Caco-2 (cell line): ENCODE results near the gene TDRD9. TPM values are rescaled to one million over a fixed set of nuclear protein-coding genes. Genes with fewer than 3 reads are reported as not detected.

Experiments used
- BruUV-seq: library from RNA; stranded (reverse); fragments of 400-500 nt; replicated peaks from 2 replicates; lab custom pipeline; 2021; lab: Mats Ljungman, UMichigan
- CTCF ChIA-PET: fragments of 300-600 bp; sonication (Branson Sonifier 250); formaldehyde crosslinking; loops from one replicate; lab custom pipeline; 2022; ENCODE audit warnings: antibody characterized with exemption; lab: Charles Lee
- POLR2A ChIA-PET: fragments of 300-600 bp; sonication (Branson Sonifier 250); formaldehyde crosslinking; loops from one replicate; lab custom pipeline; 2022; ENCODE audit warnings: antibody characterized with exemption; lab: Charles Lee
- DNase-seq, 2 experiments: peaks; one replicate each; pipeline versions ENCODE4 v3.0.0 to v3.0.0-alpha.2; 2020 to 2022
- H3K27me3 ChIP-seq: replicated peaks from 2 replicates; pipeline ENCODE4 v1.6.0; 2011; ENCODE audit warnings: low read length; ENCODE audit not compliant: control insufficient read depth, insufficient read depth
- H3K36me3 ChIP-seq: 2 replicates; pipeline ENCODE4 v1.5.1; 2011; ENCODE audit warnings: low read length; ENCODE audit not compliant: control insufficient read depth, insufficient read depth
- H3K4me1 ChIP-seq: fragments of 250-450 bp; sonication (Bioruptor Pico); 2 replicates; pipeline ENCODE4 v1.5.1; 2020; ENCODE audit warnings: mild to moderate bottlenecking
- H3K4me3 ChIP-seq: 2 replicates; pipeline ENCODE4 v1.5.1; 2011; ENCODE audit warnings: low read depth, mild to moderate bottlenecking, control low read depth, low read length
- H3K9me3 ChIP-seq: fragments of 250-450 bp; sonication (Bioruptor Pico); 2 replicates; pipeline ENCODE4 v1.5.1; 2020; ENCODE audit warnings: mild to moderate bottlenecking, moderate library complexity
- H3K27ac Mint-ChIP-seq: one replicate; pipeline ENCODE4 v1.8.0; 2022; ENCODE audit warnings: mixed read lengths; ENCODE audit not compliant: unreplicated experiment
- H3K27me3 Mint-ChIP-seq: one replicate; pipeline ENCODE4 v1.8.0; 2022; ENCODE audit warnings: mixed read lengths; ENCODE audit not compliant: insufficient read depth, unreplicated experiment
- H3K36me3 Mint-ChIP-seq: one replicate; pipeline ENCODE4 v1.8.0; 2022; ENCODE audit warnings: mild to moderate bottlenecking, mixed read lengths; ENCODE audit not compliant: insufficient read depth, unreplicated experiment
- H3K4me1 Mint-ChIP-seq: one replicate; pipeline ENCODE4 v1.8.0; 2022; ENCODE audit warnings: low read depth, mixed read lengths; ENCODE audit not compliant: unreplicated experiment
- H3K4me3 Mint-ChIP-seq: one replicate; pipeline ENCODE4 v1.8.0; 2022; ENCODE audit warnings: mild to moderate bottlenecking, moderate library complexity, mixed read lengths; ENCODE audit not compliant: unreplicated experiment
- H3K9me3 Mint-ChIP-seq: one replicate; pipeline ENCODE4 v1.8.0; 2022; ENCODE audit warnings: mixed read lengths; ENCODE audit not compliant: unreplicated experiment
- intact Hi-C: fragments of 100-400 bp; cut with micrococcal nuclease; formaldehyde crosslinking; loops from one replicate; pipeline ENCODE4 v1.10.0; 2022; ENCODE audit not compliant: unreplicated experiment
- total RNA-seq: library from RNA; stranded (reverse); gene quantifications from 2 replicates; pipeline ENCODE4 v1.2.3, GENCODE V29; 2022
- TF ChIP-seq, protein P1 (sequence below), 2 experiments: fragments of 200-600 bp in 1 of 2; IDR thresholded peaks; 1 replicate in 1 of 2; 2 replicates in 1 of 2; pipeline versions ENCODE4 v1.5.1 to v1.8.0; 2011 to 2022; ENCODE audit warnings: antibody characterized with exemption in 1 of 2, control low read depth in 1 of 2, inconsistent platforms in 1 of 2, low read depth in 1 of 2, low read length in 1 of 2, mild to moderate bottlenecking in 1 of 2, moderate library complexity in 1 of 2; ENCODE audit not compliant: insufficient read depth in 1 of 2, severe bottlenecking in 1 of 2, unreplicated experiment in 1 of 2

The TDRD9 gene
- total RNA-seq, 1 experiment from 2014 or later: not detected

DNA sequence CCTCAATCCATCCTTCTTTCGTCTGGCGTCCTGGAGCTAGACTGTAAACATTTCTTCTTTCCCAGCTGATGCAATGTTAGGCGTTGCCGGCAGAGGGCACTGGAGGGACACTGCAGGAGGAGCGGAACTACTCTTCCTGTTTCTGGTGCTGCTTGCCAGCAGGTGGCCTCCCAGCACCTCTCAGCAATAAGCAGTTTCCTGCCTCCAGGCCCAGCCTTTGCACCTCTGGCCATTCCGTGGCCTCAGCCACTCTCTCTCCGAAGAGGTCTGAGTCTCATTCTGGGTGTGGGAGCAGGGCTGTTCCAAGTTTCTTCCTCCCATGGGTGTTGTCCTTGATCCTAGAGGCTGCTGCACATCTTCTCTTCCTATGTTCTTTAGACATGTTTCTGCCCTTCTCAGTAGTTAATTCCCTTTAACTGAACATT lies 149.8 kb downstream of the TDRD9 start:
- no peaks in the 10 kb centered on the region for H3K4me1 Mint-ChIP-seq
- H3K27me3 Mint-ChIP-seq: peaks cover 3% of the 10 kb centered on the region
- BruUV-seq: no TSS peak
- H3K4me1 ChIP-seq: 0 out of 2 replicates have a peak, but pooled peaks cover 3% of the 10 kb centered on the region
- no peaks in the 10 kb centered on the region for H3K36me3 Mint-ChIP-seq
- ChIA-PET CTCF (interaction anchor here (0.5 to 1.9 kb wide), 18 partner anchors 13 to 499 kb away, joined by 3 to 16 read pairs (median 4); no protein-coding TSS in a partner anchor), POLR2A (no interaction called here)
- intact Hi-C loops: loop anchor here (1.0 to 5.0 kb wide), 5 partner anchors 53 to 562 kb away; no protein-coding TSS in a partner anchor
- no peak overlapping the region for H3K4me3 ChIP-seq
- TF ChIP-seq, protein P1, sequence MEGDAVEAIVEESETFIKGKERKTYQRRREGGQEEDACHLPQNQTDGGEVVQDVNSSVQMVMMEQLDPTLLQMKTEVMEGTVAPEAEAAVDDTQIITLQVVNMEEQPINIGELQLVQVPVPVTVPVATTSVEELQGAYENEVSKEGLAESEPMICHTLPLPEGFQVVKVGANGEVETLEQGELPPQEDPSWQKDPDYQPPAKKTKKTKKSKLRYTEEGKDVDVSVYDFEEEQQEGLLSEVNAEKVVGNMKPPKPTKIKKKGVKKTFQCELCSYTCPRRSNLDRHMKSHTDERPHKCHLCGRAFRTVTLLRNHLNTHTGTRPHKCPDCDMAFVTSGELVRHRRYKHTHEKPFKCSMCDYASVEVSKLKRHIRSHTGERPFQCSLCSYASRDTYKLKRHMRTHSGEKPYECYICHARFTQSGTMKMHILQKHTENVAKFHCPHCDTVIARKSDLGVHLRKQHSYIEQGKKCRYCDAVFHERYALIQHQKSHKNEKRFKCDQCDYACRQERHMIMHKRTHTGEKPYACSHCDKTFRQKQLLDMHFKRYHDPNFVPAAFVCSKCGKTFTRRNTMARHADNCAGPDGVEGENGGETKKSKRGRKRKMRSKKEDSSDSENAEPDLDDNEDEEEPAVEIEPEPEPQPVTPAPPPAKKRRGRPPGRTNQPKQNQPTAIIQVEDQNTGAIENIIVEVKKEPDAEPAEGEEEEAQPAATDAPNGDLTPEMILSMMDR (IDR thresholded peaks at IDR 0.05; ENCODE audit: insufficient read depth in 1 of 2, low read depth in 1 of 2, low read length in 1 of 2, severe bottlenecking in 1 of 2, unreplicated experiment in 1 of 2): peak; percentile 97 to 99
- H3K27me3 ChIP-seq: no peaks in the 10 kb centered on the region; the same call in 1 of the 2 replicates
- no peak overlapping the region for H3K27ac Mint-ChIP-seq
- peak; percentile 90 for DNase-seq
- no peaks in the 10 kb centered on the region for H3K36me3 ChIP-seq
- no peak overlapping the region for H3K4me3 Mint-ChIP-seq
- H3K9me3 Mint-ChIP-seq: peaks cover 5% of the 10 kb centered on the region
- H3K9me3 ChIP-seq: 0 out of 2 replicates have a peak, but pooled peaks cover 3% of the 10 kb centered on the region

DNA sequence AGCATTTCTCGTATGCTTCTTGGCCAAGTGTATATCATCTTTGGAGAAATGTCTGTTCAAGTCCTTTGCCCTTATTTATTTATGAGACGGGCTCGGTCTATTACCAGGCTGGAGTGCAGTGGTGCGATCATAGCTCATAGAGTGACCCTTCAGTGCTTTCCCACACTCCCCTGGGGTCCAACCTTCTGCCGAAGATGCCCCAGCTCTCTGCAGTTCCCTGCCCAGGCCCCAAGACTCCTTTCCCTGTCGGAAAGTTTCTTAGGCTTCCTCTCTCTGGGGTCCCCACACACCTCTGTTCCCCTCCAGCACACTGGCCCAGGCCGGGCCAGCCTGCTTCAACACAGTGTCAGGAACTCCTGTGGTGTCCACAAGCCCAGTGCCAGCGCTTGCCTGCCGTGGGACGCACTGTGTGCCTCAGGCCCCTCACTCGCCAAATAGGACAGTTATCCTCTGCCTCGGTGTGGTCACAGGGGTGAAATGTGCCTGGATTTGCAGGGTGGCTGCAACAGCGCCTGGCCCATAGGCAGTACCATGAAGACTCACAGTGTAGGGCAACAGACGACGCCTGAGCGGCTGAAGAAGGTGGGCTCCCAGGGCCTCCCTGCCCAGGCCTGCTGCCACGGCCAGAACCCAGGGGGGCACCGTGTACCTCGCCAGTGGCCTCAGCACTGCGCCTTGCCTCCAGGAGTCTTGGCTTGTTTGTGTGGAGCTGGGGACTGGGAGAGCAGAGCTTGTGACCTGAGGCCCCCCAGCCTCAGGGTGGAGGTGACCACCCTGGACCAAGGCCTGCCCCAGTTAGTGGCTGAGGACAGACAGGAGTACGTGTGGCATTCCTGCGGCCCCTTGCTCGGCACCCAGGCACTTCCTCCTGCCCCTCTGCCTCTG lies 152.4 kb downstream of the TDRD9 start:
- Mint-ChIP-seq H3K9me3 (no peaks in the 10 kb centered on the region), H3K27ac (no peak overlapping the region), H3K4me1 (peaks cover 7% of the 10 kb centered on the region), H3K36me3 (peaks cover 4% of the 10 kb centered on the region), H3K27me3 (peaks cover 2% of the 10 kb centered on the region), H3K4me3 (no peak overlapping the region)
- TF ChIP-seq, protein P1 (IDR thresholded peaks at IDR 0.05; ENCODE audit: insufficient read depth in 1 of 2, low read depth in 1 of 2, low read length in 1 of 2, severe bottlenecking in 1 of 2, unreplicated experiment in 1 of 2): no peak
- DNase-seq: no peak
- Histone ChIP-seq H3K4me1 (peaks cover 12% of the 10 kb centered on the region), H3K4me3 (no peak overlapping the region), H3K36me3 (no peaks in the 10 kb centered on the region), H3K9me3 (no peaks in the 10 kb centered on the region), H3K27me3 (no peaks in the 10 kb centered on the region; the same call in 1 of the 2 replicates)
- intact Hi-C loops: no loop called here
- ChIA-PET CTCF (interaction anchor here (0.7 kb wide), 1 partner anchor 255 kb away, joined by 5 read pairs; no protein-coding TSS in a partner anchor), POLR2A (interaction anchor here (0.7 kb wide), 1 partner anchor 290 kb away, joined by 3 read pairs; no protein-coding TSS in a partner anchor)
- BruUV-seq: no TSS peak

DNA sequence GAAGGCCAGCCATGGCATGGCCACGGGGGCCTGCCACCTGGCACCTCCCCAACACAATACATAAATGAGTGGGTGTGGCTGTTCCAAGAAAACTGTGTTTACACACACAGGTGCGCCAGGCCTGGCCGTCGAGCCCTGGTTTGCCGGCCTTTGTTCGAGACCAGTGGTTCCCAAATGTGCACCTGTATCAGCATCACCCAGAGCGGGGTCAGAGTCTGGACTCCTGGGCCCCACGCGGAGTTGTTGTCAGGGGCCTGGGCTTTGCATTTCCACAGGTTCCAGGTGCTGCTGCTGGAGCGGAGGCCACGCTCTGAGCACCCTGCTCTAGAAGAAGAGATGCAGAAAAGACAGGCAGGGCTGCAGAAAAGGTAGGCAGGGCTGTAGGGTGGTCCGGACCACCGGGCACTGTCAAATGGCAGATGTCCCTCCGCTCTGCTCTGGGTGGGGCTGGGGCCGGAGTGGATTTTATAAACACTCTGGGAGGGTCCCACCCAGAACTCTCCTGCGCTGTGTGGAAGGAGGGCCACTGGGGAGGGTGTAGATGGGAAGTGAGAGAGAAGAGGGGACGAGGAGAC lies 153.1 kb downstream of the TDRD9 start:
- Histone ChIP-seq H3K4me3 (no peak overlapping the region), H3K9me3 (no peaks in the 10 kb centered on the region), H3K4me1 (peaks cover 12% of the 10 kb centered on the region), H3K27me3 (no peaks in the 10 kb centered on the region; the same call in 1 of the 2 replicates), H3K36me3 (no peaks in the 10 kb centered on the region)
- Mint-ChIP-seq H3K36me3 (peaks cover 4% of the 10 kb centered on the region), H3K9me3 (no peaks in the 10 kb centered on the region), H3K27ac (no peak overlapping the region), H3K4me1 (peaks cover 7% of the 10 kb centered on the region), H3K27me3 (no peaks in the 10 kb centered on the region), H3K4me3 (no peak overlapping the region)
- no peak for DNase-seq
- TF ChIP-seq, protein P1 (IDR thresholded peaks at IDR 0.05; ENCODE audit: insufficient read depth in 1 of 2, low read depth in 1 of 2, low read length in 1 of 2, severe bottlenecking in 1 of 2, unreplicated experiment in 1 of 2): no peak
- POLR2A ChIA-PET: interaction anchor here (0.7 kb wide), 1 partner anchor 290 kb away, joined by 3 read pairs; no protein-coding TSS in a partner anchor
- CTCF ChIA-PET: no interaction called here
- BruUV-seq: no TSS peak
- intact Hi-C loops: no loop called here
